HG02943 (cell line): ENCODE measurements around the gene IFT52.

Source experiments
- ATAC-seq: cut with Tn5 transposase; IDR thresholded peaks from one replicate; pipeline ENCODE4 v1.9.1; 2021; ENCODE audit warnings: mild to moderate bottlenecking, low read depth, moderate library complexity; ENCODE audit not compliant: unreplicated experiment

The IFT52 gene, protein sequence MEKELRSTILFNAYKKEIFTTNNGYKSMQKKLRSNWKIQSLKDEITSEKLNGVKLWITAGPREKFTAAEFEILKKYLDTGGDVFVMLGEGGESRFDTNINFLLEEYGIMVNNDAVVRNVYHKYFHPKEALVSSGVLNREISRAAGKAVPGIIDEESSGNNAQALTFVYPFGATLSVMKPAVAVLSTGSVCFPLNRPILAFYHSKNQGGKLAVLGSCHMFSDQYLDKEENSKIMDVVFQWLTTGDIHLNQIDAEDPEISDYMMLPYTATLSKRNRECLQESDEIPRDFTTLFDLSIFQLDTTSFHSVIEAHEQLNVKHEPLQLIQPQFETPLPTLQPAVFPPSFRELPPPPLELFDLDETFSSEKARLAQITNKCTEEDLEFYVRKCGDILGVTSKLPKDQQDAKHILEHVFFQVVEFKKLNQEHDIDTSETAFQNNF

DNA sequence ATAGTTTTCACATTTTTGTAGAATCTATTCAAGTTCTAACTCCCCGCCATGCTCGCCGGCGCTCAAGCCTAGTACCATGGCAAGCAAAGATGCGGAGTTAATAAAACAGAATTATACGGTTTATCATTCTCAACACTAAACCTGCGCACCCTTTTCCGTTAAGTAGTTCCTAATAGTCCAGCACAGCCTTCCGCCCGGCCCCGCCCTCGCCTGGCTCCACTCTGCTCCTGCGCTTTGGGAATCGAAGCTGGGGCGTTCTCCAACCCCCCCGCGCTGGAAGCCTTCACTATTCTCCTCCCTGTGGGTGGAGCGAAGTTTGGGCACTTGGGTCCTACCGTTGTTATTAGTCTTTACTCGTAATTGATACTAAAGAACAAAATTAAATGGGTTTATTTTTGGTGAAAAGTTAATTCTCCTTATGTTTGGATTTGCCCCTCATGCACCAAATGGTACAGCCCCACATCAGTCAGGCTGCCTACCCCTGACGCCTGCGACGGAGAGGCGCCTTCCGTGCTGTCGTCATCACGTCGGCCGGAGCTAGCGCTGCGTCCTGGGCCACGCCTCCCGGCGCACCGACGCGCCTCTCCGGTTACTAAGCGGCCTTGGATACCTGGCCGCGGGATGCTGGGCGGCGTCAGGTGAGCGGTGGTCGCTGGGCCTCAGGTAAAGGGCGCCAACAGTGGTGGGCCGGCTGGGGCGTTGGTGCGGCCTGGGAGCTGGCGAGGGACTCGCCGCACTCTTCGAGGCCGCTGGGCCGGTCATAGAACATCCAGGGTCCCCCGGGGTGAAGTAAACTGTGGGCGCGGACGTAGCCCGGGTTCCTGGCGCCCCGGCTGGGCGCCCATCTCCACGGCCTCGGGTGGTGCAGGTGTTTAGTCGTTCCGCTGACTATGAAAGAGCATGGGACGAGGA, at the start of gene IFT52:
TSS of gene IFT52 (plus strand) at position 546 of the 912 bp plus-strand sequence. CDS start 3,762 bp downstream, outside the sequence.
- peak; percentile 96 for ATAC-seq

DNA sequence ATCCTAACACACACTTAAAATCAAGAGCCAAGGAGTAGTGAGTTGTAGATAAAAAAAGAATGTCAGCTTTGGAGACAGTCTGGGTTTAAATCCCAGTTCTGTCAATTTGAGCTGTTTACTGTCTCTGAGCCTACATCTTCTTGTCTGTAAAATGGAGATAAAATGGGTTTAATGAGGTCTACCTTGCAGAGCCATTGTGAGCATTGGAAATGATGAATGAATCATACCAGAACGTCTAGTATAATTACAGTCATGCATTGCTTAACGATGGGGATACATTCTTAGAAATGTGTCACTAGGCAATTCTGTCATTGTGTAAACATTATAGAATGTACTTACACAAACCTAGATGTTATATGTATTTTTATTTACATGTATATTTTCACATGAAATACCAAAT, 49.5 kb upstream of the IFT52 start:
- ATAC-seq: no peak

DNA sequence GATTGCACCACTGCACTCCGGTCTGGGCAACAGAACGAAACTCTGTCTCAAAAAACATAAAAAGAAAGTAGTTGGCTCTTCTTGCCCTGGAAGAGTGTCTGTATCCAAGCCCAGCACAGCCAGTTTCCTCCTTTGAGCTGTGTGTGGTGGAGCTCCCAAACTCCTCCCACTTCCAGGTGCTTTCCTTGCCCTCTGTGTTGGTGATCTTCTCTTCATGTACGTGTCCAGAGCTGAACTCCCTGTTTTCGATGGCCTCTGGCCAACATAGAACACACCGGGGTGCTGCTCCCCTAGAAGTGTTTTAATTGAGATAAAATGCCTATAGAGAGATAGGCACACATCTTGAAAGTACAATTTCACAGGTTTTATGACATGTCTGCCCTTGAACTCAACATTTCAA, 48.6 kb upstream of the IFT52 start:
- no peak for ATAC-seq

DNA sequence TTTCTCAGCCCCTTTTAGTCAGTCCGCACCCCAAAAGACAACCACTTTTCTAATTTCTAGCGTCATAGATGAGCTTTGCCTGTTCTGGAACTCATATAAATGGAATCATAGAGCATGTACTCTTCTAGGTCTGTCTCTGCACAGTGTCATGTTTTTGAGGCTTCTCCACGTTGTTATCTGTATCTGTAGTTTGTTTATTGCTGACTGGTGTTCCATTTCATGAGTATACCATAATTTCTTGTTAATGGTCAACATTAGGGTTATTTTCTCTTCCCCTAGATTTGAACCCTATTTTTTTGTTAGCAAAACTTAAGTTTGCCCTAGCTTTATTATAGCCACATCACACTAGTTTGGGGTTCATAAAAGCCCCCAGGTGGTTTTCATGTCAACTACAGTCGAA, 48.1 kb upstream of the IFT52 start:
- no peak for ATAC-seq

DNA sequence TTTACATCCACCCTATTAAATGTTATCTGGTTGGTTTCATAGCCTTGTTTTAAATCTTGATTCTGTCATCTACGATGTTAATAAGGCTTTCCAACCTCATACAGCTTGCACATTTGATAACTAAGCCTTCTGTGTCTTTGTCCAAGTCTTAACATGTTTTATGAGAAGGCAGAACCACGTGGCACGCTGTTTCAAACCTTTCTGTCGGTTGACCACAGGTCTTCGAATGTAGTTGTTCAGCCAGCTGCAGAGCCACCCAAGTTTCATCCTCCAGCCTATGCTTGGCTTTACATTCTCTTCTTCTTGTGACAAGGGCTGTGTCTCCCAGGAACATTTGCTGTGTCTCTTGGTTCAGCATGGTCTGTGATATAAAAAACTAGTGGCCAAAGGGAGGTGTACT, 47.6 kb upstream of the IFT52 start:
- no peak for ATAC-seq

DNA sequence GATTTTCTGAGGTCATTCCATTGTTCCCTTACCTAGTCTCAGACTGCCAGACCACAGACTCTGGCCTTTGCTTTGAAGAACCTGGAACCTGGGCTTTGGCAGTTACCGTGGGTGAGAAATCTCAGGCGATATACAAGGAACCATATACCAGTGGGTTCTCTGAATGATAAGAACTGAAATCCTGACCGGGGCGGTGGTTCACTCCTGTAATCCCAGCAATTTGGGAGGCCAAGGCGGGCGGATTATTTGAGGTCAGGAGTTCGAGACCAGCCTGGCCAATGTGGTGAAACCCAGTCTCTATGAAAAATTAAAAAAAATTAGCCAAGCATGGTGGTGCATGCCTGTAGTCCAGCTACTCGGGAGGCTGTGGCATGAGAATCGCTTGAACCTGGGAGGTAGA, 46.2 kb upstream of the IFT52 start:
- ATAC-seq: no peak

DNA sequence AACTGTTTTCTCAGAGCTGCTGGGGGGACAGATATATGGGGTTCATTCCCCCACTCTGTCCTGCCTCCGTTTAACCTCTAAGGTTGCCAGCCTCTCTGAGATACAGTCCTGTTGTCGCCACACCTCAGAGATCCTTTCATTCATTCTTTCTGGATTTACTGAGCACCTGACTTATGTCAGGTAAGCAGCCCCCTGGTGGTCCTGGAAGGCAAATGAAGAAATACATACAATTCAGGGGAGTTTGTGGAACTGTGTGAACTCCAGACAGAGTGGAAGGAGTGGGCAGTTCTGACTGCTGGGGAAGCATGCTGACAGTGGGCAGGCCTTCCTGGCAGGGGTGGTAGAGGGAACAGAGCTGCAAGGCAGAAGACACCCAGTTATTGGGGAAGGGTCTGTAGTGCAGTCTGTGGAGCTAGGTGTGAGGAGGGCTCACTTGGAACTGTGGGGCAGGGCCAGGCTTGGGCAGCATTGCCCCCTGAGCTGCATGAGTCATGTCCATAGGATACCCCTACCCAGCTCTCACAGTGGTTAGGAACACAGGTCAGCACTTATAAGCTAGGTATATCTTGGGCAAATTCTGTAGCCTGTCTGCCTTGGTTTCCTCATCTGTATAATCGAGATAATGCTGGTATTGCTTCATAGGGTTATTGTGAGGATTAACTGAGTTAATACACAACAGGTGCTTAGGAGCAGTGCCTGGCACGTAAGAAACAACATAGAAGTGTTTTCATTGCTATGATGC, 44.7 kb upstream of the IFT52 start:
- no peak for ATAC-seq

DNA sequence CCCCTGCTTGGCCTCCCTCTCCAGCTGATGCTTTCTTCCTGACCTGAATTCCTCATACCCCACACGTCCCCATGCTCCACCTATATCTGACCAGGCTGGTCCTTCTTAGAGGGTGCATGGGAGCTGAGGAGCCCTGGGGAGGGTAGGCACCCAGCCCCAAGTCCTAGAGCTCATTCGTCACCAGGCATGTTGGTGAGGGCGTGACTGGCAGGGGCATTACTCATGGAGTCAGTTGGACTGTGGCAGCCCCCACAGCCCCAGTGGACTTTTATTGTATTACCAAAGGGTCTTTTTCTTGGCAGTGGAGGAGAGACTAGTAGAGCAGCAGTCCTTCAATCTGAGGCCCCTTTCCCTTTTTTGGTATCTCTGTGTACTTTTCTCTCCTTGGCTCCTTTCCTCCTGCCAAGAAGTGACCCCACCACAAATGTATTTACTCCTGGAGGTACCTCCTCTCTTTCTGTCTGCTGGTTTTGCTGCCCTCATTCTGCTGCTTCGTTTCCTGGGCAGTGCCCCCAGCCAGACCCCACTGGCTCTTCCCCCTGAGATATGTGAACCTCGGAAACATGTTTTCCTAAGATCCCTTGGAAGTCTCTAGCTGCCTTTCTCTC, 42.4 kb upstream of the IFT52 start:
- ATAC-seq: no peak

DNA sequence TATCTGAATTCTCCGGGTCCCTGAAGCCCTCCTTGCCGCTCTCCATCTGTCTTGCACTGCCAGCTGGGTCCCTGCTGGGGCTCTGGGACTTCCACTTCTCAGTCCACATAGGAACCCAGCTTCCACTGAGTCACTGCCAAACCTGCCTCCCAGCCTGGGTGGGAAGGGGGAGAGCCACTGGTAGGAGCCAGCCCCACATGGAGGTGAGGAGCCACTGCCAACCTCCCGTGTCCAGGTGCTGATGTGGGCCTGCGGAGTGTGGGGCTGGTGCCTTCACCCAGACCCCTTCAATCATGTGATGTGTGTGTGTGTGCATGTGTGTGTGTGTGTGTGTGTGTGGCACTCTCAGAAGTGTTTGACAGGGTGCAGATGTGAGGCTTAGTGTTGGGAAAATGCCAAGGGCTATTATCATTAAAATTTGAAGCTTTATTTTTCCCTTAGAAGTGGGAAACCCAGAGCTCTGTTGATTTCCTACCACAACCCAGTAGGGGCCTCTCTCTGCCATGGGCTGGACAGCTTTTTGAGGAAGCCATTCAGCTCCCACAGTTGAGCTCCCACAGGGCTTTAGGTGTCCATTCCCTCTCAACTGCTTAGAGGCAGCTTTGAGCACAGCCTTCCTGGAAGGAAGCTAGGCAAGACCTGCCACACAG, 41.2 kb upstream of the IFT52 start:
- no peak for ATAC-seq

DNA sequence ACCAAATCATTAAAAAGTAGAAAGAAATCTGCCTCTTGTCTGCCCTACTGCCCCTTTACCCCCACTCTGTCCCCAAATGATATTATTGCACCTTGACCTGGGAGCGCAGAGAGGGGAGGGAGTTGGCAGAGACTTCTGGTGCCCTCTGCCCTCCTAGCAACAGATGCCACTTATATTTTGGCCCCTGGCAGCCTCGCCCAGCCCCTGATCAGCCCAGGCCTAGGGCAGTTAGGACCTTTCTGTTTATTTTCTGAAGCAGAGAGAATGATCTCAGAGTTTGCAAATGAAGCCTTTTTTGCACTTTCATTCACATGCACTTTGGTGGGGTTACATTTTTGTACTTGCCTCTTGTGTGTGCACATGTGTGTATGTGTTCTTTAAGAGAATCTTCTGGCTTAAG, 40.3 kb upstream of the IFT52 start:
- no peak for ATAC-seq

DNA sequence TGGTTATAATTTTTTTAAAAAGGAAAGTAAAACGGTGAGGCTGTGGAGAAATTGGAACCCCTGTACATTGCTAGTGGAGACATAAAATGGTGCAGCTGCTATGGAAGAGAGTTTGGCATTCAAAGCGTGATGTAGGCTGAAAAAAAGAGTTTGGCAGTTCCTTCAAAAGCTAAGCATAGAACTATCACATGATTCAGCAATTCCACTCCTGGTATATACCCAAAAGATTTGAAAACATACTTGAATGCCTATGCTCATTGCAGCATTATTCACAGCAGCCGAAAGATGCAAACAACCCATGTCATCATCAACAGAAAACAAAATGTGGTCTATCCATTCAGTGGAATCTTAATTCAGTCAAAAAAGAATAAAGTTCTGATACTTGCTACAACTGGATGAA, 36.4 kb upstream of the IFT52 start:
- no peak for ATAC-seq

DNA sequence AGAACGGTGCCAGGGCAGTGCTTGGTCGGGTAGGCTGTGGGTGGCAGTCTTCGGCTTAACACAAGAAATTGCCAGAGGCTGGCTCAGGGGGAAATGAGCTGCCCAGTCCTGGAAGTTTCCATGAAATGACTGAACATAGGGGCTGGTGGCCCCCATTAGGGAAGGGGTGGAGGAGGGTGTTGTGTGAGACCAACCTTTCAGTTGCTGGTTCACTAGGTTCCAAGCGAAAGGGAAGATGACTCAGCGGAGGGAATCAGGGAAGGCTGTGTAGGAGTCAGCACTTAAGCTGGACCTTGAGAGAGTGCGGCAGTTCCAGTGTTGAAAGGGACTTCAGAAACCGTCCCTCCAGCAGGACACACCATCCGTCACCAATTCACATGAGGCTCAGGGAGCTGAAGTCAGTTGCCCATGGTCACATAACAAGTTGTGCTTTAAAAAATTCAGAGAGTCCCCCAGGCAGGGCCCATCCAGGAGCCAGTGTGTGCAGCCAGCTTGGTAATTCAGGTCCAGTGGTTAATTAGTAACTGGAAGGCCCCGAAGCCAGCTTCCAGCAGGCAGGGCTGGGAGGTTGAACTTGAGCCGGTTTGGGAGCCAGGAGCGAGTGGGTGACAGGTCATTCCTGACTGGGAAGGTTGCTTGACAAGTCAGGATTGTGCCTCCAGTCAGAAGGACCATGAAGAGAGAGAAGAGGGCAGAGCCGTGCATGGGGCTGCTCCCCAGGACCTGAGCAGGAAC, 32.2 kb upstream of the IFT52 start, which contains the start of gene SGK2:
TSS of gene SGK2 (plus strand) at position 616 of the 735 bp plus-strand sequence. CDS start 7,469 bp downstream, outside the sequence.
- no peak for ATAC-seq

DNA sequence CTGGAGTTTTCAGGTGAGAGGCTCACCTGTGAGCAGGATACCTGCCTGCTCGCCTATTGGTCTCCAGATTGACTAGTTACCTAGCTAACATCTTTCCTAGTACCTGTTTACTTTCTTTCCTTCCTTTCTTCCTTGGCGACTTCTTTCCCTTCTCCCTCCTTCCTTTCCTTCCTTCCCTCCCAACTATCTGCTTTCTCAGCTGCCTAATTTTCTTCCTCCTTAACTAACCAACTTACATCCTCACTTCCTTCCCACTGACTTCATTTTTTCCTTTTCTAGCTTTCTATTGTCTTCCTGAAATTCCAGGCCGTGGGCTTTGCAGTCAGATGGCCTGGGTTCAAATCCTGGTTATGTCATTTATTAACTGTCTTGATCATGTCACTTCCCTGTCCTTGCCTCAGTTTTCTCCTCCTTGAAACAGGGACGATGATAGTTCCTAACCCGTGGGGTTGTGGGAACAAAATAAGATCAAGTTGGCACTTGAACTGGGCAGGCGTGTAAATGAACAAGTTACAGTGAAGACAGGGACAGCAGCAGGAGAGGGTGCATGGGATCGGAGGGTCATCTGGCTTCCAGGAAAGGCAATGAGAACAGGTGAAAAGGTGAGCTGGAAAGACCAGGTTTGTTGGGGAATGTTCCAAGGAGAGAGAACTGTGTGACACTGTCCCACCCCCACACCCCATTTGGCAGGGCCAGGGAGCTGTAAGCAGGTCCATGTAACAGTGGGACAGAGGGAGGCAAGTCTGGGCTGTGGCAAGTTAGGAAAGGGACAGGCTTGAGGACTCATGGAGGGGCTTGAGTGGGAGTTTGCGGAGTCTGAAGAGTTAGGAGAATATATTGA, 31.4 kb upstream of the IFT52 start:
- no peak for ATAC-seq

DNA sequence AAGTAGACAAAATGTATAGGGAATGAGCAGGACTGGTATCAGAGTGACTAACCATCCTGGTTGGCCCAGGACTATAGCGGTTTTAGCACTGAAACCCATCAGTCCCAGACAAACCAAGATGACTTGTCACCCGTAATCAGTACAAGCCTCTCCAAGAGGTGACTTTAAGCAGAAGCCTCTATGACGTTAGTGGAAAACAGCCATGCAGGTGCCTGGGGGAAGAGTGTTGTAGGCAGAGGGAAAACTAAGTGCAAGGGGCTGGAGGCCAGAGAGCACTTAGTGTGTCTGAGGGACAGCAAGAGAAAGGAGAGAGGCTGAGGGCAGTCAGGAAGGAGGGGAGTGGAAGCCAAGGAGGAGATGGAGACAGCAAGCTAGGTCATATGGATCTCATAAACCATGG, 29.8 kb upstream of the IFT52 start:
- ATAC-seq: no peak

DNA sequence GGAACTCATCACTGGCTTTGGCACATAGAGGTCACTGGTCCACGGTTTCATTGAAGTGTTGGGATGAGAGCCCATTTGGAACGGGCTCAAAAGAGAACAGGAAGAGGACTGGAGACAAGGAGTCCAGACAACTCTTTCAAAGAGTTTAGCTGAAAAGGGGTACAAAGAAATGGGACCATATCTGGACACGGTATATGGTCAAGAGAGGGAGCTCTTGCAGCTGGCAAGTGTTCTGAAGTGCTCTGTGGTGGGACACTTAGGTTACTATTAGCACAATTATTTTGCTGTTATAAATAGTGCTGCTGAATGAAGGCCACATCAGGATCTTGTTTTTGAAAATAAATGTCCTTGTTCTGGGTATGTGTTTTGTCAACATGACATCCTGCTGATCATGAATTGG, 27.3 kb upstream of the IFT52 start:
- no peak for ATAC-seq

DNA sequence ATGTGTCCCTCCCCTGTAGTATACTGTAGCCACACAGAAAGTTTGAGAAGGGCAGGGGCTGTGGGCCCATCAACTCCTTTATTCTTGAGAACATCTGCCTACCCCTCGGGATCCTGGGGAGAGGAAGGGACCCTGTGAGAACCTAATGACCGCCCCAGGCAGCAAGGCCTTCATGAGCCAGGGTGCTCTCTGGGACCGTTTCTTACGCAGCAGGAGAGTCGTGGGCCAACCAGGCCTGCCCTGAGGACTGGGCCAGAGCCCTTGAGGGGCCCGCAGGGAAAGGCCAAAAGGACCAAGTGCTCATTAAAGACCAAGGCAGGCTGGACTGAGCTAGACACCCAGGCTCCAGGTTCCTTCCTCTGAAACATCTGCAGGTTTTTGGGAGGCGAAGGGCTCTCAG, 26.7 kb upstream of the IFT52 start:
- no peak for ATAC-seq

DNA sequence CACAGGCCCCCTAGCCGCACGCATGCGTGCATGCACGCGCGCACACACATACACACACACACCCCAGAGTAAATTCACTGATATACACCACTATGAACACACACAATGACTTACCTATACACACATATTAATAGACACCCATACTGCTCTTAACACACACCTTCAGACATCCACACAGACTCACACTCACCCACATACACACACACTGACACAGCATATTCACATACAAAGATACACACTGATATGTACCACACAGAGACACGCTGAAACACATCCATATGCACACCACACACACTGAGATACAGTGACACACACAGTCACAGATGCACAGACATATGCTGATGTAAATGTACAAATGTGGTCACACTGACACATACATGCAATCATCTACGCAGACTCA, 26.3 kb upstream of the IFT52 start:
- ATAC-seq: no peak
